HepG2 (cell line): ENCODE measurements around the gene LBX2. TPM values are rescaled to one million over a fixed set of nuclear protein-coding genes. Genes with fewer than 3 reads are reported as not detected.
A peak's percentile ranks its signal among the peaks of the same experiment; 100 is the strongest.

Source experiments
- CBX2 ChIP-seq, 2 experiments: fragments of 200-600 bp in 1 of 2; sonication (generic); formaldehyde crosslinking in 1 of 2; IDR thresholded peaks; 2 replicates each; pipeline versions ENCODE4 v1.7.0 to v1.8.1; 2018 to 2022; ENCODE audit warnings: low read depth in 2 of 2, low read length in 1 of 2, mild to moderate bottlenecking in 1 of 2, missing genetic modification reagents in 1 of 2
- ISL2 ChIP-seq: sonication (generic); formaldehyde crosslinking; IDR thresholded peaks from 2 replicates; pipeline ENCODE4 v1.5.0; 2020; ENCODE audit warnings: missing genetic modification reagents
- RARG ChIP-seq: sonication (generic); formaldehyde crosslinking; IDR thresholded peaks from 2 replicates; pipeline ENCODE4 v1.4.0; 2020; ENCODE audit warnings: low read depth, mild to moderate bottlenecking, missing genetic modification reagents
- RFXAP ChIP-seq: sonication (generic); formaldehyde crosslinking; IDR thresholded peaks from 2 replicates; pipeline ENCODE4 v1.4.0; 2020; ENCODE audit warnings: missing genetic modification reagents, borderline replicate concordance
- SIN3B ChIP-seq: fragments of 150-350 bp; IDR thresholded peaks from 2 replicates; pipeline ENCODE4 v1.6.1; 2014; ENCODE audit warnings: low read length
- SNAI1 ChIP-seq: sonication (generic); formaldehyde crosslinking; IDR thresholded peaks from 2 replicates; pipeline ENCODE4 v1.5.0; 2020; ENCODE audit warnings: mild to moderate bottlenecking, missing genetic modification reagents, borderline replicate concordance
- SOX6 ChIP-seq, 2 experiments: fragments of 450-650 bp in 1 of 2; sonication (generic) in 1 of 2; formaldehyde crosslinking in 1 of 2; IDR thresholded peaks; 2 replicates each; pipeline versions ENCODE4 v1.4.0 to v1.6.1; 2017 to 2020; ENCODE audit warnings: antibody characterized with exemption in 1 of 2, mild to moderate bottlenecking in 1 of 2, missing genetic modification reagents in 1 of 2
- TBL1XR1 ChIP-seq: fragments of 150-350 bp; IDR thresholded peaks from 2 replicates; pipeline ENCODE4 v1.6.1; 2014; ENCODE audit warnings: borderline replicate concordance, low read length; ENCODE audit not compliant: partially characterized antibody
- ZFP1 ChIP-seq: IDR thresholded peaks from 2 replicates; pipeline ENCODE4 v1.6.1; 2016
- ZNF17 ChIP-seq: sonication (generic); formaldehyde crosslinking; IDR thresholded peaks from 2 replicates; pipeline ENCODE4 v1.5.0; 2020; ENCODE audit warnings: mild to moderate bottlenecking, missing genetic modification reagents
- ZNF24 ChIP-seq: fragments of 450-650 bp; IDR thresholded peaks from 2 replicates; pipeline ENCODE4 v1.6.1; 2017; ENCODE audit warnings: antibody characterized with exemption, mild to moderate bottlenecking
- ZNF282 ChIP-seq: fragments of 450-650 bp; IDR thresholded peaks from 2 replicates; pipeline ENCODE4 v1.6.1; 2018; ENCODE audit not compliant: partially characterized antibody
- ZNF30 ChIP-seq: sonication (generic); formaldehyde crosslinking; IDR thresholded peaks from 2 replicates; pipeline ENCODE4 v1.5.0; 2020; ENCODE audit warnings: mild to moderate bottlenecking, missing genetic modification reagents
- ZNF746 ChIP-seq: sonication (generic); formaldehyde crosslinking; IDR thresholded peaks from 2 replicates; pipeline ENCODE4 v1.8.0; 2022; ENCODE audit warnings: mild to moderate bottlenecking, missing genetic modification reagents
- polyA plus RNA-seq, 8 experiments: library from polyadenylated mRNA; depleted of rRNA in 3 of 8; stranded (reverse) in 7 of 8; unstranded in 1 of 8; fragments of >200 nt; fragmentation: Illumina TruSeq in 4 of 8; extraction: Trizol in 4 of 8; gene quantifications; 2 replicates each; pipeline versions ENCODE4 v1.2.1 to v1.2.3, GENCODE V29; 2011 to 2016; ENCODE audit warnings: low read depth in 4 of 8, missing spikeins in 1 of 8, mixed read lengths in 1 of 8; ENCODE audit not compliant: insufficient read depth in 1 of 8
- total RNA-seq, 5 experiments: library from RNA; depleted of rRNA; stranded (reverse); fragments of >200 nt; fragmentation: Illumina TruSeq; extraction: Trizol; gene quantifications; 2 replicates each; pipeline ENCODE4 v1.2.3, GENCODE V29; 2016; ENCODE audit warnings: low read depth in 1 of 5
- TF ChIP-seq, protein P1 (sequence below): sonication (generic); IDR thresholded peaks from 2 replicates; pipeline ENCODE4 v1.6.1; 2016; ENCODE audit warnings: low read depth, borderline replicate concordance
- TF ChIP-seq, protein P2 (sequence below): sonication (generic); formaldehyde crosslinking; IDR thresholded peaks from 2 replicates; pipeline ENCODE4 v1.4.0; 2020; ENCODE audit warnings: mild to moderate bottlenecking, missing genetic modification reagents
- TF ChIP-seq, protein P3 (sequence below): sonication (generic); formaldehyde crosslinking; IDR thresholded peaks from 2 replicates; pipeline ENCODE4 v1.8.1; 2022; ENCODE audit warnings: mild to moderate bottlenecking, missing genetic modification reagents
- TF ChIP-seq, protein P4 (sequence below): sonication (generic); formaldehyde crosslinking; IDR thresholded peaks from 2 replicates; pipeline ENCODE4 v1.4.0; 2020; ENCODE audit warnings: mild to moderate bottlenecking, missing genetic modification reagents
- TF ChIP-seq, protein P5 (sequence below): sonication (generic); formaldehyde crosslinking; IDR thresholded peaks from 2 replicates; pipeline ENCODE4 v1.4.0; 2020; ENCODE audit warnings: mild to moderate bottlenecking, missing genetic modification reagents

The LBX2 gene
- total and polyA plus RNA-seq, 2 of the 13 experiments (the other 11 are each of a cell fraction or from before 2014, with no cell fraction given), result 6.4 to 8.1 TPM

DNA sequence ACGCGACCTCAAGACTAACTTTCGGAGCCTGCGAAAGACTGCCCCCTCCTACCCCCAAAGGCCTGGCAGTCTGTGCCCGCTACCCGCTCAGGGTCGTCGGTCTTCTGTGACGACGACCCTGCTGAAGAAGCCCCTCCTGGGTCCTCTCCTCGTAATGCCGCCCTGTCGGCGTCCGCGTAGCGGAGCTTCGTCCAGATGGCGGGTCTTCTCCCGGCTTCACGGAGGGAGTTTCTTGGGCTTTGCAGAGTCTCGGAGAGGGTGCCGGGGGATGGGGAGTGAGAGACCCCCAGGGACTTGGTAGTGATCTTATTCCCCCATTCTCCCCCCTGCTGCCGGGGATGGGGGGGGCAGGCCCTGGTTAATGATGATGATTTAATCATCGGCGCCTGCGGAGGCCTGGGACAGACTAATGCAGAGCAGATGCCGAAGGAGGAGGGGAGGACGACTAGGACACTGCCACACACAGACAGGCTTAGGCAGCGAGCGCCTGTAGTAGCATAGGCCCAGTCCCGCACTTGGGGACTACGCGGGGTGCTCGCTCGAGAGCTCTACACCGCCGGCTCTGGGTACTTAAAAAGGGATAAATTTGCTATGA lies 8.6 kb upstream of the LBX2 start (continued):
- TF ChIP-seq ZNF746 (CRISPR knock-in tag) (no peak), SOX6 (IDR thresholded peaks at IDR 0.05) (no peak), SOX6 (CRISPR knock-in tag; IDR thresholded peaks at IDR 0.05) (no peak), RARG (CRISPR knock-in tag) (no peak; the same call in 1 of the 2 replicates), RFXAP (CRISPR knock-in tag) (no peak), TBL1XR1 (no peak), ZFP1 (CRISPR knock-in tag) (no peak), ZNF17 (CRISPR knock-in tag) (no peak), SIN3B (no peak), ISL2 (no peak), SNAI1 (CRISPR knock-in tag) (peak; percentile 16; the same call in 1 of the 2 replicates), ZNF282 (no peak), ZNF24 (no peak), CBX2 (IDR thresholded peaks at IDR 0.05; ENCODE audit: low read depth, low read length) (no peak), CBX2 (CRISPR knock-in tag; IDR thresholded peaks at IDR 0.05; ENCODE audit: low read depth) (no peak), ZNF30 (no peak)
- TF ChIP-seq, protein P1, sequence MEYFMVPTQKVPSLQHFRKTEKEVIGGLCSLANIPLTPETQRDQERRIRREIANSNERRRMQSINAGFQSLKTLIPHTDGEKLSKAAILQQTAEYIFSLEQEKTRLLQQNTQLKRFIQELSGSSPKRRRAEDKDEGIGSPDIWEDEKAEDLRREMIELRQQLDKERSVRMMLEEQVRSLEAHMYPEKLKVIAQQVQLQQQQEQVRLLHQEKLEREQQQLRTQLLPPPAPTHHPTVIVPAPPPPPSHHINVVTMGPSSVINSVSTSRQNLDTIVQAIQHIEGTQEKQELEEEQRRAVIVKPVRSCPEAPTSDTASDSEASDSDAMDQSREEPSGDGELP, result no peak
- TF ChIP-seq, protein P2, sequence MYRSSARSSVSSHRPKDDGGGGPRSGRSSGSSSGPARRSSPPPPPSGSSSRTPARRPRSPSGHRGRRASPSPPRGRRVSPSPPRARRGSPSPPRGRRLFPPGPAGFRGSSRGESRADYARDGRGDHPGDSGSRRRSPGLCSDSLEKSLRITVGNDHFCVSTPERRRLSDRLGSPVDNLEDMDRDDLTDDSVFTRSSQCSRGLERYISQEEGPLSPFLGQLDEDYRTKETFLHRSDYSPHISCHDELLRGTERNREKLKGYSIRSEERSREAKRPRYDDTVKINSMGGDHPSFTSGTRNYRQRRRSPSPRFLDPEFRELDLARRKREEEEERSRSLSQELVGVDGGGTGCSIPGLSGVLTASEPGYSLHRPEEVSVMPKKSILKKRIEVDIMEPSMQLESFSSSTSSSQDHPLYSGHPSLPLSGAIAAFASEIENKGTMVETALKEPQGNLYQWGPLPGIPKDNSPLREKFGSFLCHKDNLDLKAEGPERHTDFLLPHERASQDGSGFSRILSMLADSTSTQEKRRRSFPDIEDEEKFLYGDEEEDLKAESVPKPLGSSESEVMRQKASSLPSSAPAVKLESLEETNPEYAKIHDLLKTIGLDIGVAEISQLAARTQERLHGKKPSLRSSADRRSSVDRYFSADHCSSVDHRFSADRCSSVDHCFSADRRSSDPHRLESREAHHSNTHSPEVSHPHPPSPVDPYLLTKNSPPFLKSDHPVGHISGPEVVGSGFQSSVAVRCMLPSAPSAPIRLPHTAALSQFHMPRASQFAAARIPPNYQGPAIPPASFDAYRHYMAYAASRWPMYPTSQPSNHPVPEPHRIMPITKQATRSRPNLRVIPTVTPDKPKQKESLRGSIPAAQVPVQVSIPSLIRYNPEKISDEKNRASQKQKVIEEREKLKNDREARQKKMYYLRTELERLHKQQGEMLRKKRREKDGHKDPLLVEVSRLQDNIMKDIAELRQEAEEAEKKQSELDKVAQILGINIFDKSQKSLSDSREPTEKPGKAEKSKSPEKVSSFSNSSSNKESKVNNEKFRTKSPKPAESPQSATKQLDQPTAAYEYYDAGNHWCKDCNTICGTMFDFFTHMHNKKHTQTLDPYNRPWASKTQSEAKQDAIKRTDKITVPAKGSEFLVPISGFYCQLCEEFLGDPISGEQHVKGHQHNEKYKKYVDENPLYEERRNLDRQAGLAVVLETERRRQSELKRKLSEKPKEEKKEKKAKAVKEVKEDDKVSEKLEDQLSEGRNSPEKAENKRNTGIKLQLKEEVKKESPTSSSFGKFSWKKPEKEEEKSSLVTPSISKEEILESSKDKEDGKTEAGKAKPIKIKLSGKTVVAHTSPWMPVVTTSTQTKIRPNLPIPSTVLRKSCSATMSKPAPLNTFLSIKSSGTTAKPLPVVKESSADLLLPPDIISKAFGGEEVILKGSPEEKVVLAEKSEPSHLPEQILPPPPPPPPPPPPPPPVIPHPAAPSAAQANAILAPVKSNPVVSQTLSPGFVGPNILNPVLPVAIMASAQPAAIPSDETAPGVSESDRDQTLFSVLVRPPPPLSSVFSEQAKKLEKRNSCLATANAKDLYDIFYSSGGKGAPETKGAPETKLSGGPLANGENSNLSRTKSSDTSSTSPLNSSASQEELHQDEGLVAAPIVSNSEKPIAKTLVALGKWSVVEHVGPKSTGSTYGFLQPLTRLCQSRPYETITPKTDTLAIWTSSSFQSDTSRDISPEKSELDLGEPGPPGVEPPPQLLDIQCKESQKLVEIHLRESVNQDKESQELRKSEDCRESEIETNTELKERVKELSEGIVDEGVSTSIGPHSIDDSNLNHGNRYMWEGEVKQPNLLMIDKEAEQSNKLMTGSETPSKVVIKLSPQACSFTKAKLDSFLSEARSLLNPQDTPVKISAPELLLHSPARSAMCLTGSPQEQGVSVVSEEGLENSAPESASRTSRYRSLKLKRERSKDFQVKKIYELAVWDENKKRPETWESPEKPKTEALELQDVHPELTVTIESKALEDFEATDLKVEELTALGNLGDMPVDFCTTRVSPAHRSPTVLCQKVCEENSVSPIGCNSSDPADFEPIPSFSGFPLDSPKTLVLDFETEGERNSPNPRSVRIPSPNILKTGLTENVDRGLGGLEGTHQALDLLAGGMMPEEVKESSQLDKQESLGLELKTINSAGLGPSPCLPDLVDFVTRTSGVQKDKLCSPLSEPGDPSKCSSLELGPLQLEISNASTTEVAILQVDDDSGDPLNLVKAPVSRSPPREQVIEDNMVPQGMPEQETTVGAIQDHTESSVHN (CRISPR knock-in tag), result no peak
- TF ChIP-seq, protein P3, sequence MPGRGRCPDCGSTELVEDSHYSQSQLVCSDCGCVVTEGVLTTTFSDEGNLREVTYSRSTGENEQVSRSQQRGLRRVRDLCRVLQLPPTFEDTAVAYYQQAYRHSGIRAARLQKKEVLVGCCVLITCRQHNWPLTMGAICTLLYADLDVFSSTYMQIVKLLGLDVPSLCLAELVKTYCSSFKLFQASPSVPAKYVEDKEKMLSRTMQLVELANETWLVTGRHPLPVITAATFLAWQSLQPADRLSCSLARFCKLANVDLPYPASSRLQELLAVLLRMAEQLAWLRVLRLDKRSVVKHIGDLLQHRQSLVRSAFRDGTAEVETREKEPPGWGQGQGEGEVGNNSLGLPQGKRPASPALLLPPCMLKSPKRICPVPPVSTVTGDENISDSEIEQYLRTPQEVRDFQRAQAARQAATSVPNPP (CRISPR knock-in tag), result no peak
- TF ChIP-seq, protein P4, sequence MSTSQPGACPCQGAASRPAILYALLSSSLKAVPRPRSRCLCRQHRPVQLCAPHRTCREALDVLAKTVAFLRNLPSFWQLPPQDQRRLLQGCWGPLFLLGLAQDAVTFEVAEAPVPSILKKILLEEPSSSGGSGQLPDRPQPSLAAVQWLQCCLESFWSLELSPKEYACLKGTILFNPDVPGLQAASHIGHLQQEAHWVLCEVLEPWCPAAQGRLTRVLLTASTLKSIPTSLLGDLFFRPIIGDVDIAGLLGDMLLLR, result no peak
- TF ChIP-seq, protein P5, sequence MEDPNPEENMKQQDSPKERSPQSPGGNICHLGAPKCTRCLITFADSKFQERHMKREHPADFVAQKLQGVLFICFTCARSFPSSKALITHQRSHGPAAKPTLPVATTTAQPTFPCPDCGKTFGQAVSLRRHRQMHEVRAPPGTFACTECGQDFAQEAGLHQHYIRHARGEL, result no peak
